GM21737 (cell line): ENCODE results near the gene MAPRE2.

Experiments
- ATAC-seq: cut with Tn5 transposase; IDR thresholded peaks from one replicate; pipeline ENCODE4 v1.9.1; 2021; ENCODE audit warnings: mild to moderate bottlenecking, moderate library complexity; ENCODE audit not compliant: unreplicated experiment

Gene MAPRE2

DNA sequence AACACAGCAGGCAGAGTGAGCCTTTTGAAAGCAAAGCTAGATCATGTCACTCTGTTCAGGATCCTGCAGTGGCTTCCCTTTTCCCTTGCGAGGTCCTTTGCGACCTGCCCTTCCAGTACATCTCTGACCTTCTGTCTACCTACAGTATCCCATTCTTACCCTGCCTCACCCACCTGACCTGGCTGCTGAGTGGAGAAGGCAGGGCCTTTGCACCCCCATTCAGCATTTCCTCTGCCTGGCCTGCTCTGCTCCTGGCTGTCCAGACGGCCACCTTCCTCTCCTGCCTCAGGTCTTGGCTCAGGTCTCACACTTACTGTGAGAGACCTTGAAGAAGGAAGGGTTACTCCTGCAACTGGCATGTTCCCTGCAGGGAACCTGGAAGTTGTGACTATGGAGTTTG, 77.4 kb downstream of the MAPRE2 start:
- ATAC-seq: no peak

DNA sequence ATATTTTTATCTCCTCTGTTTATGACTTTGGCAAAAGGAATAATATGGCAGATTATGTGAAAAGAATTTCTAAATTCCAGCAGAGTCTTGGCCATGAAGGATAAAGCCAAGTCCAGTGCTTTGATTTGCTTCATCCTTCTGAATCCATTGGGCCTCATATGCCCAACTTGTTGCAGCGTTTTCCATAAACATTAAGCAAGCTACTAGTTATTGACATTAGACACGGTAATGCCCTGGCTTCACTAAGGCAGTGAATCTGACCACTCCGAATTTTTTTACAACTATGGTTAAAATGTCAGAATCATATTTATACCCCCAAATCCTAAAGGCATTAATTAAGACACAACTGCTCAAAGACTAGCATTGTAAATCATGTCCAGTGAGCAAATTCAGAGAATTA, 79.8 kb downstream of the MAPRE2 start:
- ATAC-seq: no peak

DNA sequence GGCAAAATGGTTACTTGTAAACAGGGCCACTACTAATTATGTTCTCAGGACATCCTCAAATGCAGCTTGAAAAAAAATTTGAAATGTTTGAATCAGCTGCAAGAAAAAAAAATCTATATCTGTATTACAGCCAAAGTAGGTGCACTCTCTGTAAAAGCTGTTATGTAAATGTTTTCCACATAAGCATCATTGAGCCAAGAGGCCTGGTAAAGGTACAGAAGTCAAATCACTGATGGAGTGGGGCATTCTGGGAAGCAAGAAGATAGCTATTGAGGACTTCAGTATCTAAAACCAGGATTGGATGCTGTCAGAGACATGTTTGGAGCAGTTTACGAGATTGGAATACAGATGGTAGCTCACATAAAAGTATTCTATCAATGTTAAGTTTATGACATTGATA, 80.3 kb downstream of the MAPRE2 start:
- ATAC-seq: no peak

DNA sequence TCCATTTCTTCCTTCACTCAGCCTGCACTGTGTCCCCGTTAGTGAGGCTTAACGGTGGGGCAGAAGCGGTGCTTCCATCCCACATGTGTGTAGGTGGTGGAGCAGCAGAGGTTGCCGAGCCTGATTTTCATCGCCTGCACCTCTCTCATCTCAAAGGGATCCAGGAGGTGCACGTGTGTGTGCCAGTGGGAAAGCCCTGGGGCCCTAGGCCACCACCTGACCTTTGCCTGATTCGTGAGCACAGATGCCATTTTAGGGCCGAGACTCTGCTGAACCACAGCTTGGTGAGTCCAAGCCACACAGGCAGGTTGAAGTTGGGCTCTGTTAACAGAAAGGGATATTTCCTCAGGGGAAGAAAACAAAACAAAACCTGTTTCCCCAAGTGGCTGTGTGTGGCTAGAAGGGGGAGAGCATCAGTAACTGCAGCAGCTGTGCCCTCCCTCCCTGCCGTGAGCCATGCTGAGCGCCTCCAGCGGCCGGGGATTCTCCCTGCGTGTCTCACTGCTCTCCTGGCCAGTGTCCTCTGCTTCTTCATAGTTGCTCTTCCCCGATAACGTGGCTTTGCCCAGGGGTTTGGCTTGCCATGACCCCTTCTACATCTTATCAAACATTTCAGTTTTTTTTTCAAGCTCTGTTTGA, 81.5 kb downstream of the MAPRE2 start:
- peak; percentile 95 for ATAC-seq

DNA sequence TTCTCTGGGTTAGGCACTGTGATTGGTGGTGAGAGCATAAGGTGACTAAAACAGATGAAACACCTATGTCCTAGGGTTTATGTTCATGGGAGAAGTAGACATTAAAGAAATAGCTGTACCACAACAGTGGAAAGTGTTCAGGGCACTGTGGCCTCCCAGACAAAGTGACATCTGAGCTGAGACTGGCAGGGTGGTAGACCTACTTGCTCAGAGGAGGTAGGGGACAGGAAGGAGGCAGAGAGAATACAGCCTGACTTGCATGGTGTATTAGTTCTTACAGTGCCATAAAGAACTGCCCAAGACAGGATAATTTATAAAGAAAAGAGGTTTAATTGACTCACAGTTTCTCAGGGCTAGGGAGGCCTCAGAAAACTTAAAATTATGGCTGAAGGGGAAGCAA, 82.6 kb downstream of the MAPRE2 start:
- no peak for ATAC-seq

DNA sequence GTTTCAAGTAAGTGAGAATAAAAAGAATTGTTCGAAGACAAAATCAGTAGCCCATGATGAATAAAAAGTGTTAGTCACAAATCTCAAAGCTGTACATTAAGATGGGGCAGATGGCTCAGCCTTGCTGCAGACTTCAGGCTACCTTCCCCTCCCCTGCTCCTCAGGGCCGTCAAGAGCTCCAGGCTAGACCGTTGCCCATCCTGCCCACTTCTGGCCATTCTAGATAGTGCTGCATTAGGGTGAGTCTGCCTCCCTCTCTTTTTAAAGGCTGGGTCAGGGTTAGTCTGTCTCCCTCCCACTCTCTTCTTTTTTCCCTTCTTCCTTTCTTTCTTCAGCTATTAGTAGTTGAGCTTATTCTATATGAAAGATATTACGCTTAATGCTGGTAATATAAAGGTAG, 86.0 kb downstream of the MAPRE2 start:
- no peak for ATAC-seq

DNA sequence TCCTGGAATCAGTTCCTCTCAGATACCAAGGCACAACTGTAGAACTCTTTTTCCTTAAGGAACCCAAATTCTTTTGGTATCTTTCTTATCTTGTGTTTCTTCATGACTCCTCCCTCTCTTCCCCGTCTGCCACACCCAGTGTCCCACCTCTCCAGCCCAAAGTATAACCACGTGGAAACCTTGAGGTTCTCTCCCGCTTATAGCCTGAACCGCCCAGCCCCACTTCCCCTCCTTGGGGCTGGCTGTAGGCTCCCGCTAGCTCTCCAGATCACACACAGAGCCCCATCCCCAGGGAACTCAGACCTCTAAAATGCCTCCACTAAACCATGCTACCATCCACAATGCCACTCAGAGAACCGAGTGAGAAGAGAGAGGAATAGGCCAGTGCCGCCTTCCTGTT, 87.5 kb downstream of the MAPRE2 start:
- ATAC-seq: no peak

DNA sequence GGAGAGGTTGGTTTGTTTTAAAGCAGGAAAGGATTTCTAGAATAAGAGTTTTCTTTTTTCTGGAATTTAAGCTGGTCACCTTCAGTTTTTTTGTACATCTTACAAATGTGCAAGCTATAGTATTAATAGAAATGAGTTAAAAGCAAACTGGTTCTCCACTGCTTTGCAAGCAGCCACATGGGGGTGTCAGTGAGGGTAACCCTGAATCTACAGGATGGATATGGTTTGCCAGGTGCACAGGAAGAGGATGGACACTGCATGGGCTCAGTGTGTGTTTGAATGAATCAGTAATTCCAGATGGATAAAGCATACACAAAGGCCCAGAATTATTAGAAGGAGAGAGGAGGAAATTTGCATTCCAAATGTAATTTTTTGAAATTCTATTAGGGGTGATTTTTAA, 89.0 kb downstream of the MAPRE2 start:
- ATAC-seq: no peak

DNA sequence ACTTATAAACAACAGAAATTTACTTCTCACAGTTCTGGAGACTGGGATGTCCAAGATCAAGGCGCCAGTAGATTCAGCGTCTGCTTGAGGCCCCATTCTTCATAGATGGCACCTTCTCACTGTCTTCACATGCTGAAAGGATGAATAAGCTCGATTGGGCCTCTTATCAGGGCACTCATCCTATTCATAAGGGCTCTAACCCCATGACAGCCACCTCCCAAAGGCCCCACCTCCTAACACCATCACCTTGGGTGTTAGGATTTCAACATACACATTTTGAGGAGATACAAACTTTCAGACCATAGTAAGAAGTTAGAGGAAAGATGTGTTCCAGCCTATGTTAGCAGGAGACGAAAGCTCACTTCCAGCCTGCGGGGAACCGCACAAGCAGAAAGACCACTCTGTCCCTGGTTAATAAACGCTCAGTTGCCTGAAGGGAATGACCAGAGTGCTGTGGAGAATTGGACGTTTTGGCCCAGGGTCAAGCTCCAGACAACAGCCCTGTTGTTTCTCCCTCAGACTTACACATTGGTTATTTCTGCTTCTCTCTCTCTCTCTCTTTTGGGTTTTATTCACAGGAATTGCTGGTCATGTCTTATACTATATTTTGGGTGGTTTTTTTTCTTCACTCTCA, 90.3 kb downstream of the MAPRE2 start:
- ATAC-seq: no peak

DNA sequence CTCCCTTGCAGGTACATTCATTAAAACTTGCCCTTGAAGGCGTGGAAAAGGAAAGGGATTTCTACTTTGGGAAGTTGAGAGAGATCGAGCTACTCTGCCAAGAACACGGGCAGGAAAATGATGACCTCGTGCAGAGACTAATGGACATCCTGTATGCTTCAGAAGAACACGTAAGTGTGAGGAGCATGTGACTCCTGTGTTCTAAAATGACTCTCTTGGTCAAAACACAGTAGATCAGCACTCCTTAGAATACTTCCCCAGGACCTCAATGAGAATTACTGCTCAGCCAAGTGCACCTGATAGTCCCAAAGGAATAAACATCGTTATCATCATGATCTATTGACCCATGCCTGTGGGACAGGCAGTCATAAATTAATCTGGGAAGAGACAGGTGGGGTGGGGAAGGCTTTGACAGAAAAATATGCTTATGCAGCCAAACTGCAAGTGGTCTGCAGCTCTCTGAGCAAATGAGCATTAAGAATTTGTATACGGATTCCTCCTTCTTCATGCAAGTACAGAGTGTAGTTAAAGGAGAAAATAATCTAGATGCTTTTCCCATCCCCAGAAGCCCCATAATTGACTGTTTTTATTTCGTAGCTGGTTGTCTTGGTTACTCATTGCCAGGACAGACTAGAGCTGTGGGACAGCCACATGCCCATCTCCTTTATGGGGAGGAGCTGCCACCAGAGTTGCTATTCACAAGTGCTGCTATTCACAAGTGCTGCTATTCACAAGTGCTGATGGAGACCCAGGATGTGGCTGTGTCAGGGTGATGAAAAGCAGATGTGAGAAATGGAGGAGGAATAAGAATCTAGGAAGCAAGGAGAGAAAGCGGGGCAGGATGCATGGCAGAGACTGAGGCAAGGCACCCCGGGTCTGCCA, 91.0 kb downstream of the MAPRE2 start:
- no peak for ATAC-seq

DNA sequence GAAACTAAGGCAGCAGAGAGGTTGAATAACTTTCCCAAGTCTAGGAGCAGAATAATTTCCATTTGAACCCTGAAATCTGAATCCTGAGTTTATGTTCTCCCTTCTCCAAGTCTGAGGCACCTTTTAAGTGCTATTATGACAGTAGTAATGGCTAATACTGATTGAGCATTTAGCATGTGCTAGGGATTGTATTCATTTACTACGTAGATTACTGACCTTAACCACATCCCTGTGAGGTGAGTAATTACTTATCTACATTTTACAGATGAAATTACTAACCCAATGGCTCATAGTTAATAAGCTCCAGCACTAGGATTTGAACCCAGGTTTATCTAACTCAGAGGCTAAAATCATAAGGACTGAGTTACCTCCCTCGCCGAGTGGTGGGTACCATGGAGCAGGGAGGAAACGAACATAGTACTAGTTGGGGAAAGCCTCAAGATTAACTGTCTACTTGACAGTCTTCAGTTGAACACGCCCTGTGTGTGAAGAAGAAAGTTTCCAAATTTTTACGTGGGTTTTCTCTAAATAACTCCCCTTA, 93.0 kb downstream of the MAPRE2 start:
- no peak for ATAC-seq

DNA sequence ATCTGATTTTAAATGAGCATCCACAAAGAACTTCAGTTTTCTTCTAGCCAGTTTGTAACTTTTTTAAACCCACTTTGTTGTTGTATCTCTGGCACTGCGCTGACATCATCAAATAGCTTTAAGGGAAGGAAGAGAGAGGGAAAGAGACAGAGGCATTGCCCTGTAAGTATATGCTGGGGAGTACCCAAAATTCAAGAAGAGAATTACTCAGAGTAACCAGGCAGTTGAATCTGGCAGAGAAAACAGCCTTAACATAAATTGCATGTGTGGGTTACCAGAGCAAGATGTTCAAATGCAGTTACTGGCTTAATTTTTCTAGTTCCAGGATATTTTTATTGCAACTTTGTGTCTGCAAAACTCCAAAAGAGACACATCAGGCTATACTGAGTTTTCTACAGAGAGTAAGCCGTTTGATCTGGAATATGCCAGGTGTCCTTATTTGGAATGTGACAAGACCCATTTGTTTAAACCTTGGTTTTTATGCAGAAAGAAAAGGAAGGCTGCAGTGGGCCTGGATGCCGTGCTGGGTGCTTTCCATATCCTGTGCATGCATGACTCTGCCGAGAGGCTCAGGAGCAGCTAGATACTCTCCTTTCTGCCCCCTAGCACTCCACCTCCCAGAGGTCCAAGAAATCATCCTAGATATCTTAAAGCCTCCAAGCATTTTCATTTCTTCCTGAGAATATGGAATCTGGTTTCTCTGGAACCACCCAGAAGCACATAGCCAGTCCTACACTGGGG, 93.7 kb downstream of the MAPRE2 start:
- ATAC-seq: no peak

DNA sequence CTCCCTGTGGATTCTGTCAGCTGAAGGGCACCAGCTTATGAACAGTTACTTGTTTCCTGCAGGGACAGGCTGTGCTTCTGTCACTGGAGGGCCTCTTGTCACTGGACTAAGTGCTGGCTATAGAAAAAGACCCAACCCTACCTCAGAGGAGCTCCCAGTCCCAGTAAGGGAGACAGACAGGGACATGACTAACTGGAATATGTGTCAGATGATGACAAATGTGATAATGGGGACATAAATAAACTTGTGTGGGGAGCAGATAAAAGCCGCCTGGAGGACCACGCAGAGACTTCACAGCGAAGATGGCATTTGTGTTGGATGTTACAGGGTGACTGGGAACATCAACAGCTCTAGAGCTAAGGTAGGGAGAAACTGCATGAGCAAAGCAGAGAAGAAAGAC, 95.0 kb downstream of the MAPRE2 start:
- no peak for ATAC-seq

DNA sequence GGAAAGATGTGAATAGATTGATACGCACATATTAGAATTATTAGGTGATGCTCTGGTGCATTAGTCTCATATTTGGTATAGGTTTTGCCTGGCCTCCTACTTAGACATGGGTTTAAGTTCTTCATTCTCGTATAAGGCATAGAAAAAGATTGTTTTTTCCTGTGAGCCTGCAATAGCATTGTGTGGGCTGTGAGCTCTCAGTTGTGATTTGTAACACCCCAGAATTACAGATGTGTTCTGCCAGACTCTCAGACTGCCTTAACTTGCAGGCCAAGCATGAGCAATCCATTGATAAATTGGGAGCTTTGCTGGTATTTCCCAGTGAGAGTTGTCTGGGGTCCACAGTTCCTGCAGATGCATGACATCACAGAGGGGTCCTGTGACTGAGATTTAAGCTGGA, 95.7 kb downstream of the MAPRE2 start:
- ATAC-seq: no peak

DNA sequence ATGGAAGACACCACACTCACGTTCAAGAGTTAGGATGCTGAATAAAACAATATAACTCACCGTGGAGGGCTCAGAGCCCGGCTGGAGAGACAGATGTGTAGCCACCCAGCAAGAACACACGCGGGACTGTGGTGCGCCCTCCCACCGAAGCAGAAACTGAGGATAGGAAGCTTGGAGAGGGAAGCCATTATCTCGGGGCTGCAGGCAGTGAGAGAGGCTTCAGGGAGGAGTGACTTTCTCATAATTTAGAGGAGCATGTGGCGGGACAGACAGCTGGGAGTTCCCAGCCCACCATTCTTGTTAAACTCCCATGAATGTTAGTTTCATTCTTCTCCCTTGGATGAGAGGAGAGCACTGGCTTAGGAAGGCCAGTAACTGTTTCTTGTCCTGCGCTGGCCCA, 96.4 kb downstream of the MAPRE2 start:
- no peak for ATAC-seq

DNA sequence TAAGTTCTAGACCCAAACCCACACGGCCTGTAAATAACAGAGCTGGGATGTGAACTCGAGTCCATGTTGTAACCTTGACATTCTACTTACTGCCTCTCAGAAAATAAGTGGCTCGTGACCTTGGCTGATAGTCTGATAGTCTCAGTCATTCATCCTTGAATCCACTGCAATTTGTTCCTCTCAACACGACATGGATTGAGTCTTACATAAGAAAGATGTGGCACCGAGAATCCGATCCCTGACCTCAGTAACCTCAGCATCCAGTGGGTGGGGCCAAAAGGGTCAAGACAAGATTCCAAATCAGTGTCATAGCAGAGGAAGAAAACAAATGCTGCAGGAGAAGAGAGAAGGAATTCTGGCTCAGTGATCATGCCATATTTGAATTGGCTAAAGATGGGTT, 97.6 kb downstream of the MAPRE2 start:
- no peak for ATAC-seq

DNA sequence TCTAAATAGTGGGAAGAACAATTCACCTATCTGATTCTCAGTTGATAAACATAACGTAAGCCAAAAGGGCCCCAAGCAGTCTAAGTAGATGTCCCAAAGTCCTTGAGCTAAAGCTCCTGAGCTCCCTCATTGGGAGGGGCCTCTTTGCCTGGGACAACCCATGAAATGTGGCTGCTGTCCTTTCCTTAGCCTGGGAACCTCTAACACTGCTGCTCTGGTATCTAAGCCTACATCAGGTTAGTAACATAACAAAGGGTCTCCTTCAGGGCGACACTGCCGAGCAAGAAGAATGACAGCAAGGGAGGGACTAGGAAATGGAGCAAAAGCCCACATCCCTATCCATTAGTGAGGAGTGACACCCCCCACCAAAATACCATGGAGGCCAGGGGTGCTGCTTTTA, 98.3 kb downstream of the MAPRE2 start:
- no peak for ATAC-seq

DNA sequence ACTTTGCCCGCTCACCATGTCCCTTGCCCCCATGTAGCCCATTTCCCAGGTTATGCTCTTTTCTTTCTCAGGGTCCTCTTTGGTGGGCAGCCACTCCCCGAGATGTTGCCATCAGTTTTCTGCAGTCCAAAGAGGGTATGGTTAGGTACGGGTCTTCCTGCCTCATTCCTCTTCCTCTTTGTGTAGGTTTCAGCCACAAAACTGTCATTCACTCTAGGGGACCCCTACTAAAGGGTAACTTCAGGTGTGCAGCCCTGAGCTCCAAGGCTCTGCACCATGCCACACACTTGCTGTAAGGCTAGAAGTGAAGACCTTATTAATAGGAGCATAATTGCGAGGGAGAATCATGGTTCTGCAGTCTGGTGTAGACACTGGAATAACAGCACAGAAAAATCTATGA, 99.9 kb downstream of the MAPRE2 start:
- ATAC-seq: no peak

DNA sequence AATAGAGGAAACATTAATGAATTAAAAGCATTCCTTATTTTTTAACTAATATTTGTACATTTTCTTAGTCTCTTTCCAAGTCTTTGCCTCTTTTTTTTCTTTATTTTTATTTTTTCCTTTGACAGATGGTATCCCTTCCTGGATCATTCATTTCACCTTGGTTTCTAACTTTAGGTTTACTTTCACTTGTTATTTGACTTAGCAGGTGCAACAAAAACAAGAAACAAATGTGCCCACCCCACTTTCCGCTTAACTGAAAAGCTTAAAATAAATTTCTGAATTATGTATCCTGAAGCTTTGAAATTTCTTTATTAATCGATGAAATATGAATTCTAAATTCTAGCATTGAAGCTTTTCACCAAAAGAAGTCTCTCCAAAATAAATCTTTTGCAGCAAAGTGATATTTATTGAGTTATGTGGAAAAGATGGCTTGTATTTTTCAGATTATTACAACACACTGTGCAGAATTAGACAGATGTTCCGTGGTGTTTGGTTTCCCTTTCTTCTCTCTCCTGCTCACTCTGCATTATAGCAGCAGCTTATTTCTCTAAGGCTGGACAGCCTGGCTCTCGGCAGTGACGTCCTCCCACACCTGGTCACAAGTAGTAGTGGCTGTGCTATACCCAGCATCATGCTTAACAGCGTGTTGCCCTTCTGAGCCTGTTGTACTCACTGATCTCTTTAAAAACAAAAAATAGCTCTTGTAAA, 100.5 kb downstream of the MAPRE2 start:
- ATAC-seq: no peak

DNA sequence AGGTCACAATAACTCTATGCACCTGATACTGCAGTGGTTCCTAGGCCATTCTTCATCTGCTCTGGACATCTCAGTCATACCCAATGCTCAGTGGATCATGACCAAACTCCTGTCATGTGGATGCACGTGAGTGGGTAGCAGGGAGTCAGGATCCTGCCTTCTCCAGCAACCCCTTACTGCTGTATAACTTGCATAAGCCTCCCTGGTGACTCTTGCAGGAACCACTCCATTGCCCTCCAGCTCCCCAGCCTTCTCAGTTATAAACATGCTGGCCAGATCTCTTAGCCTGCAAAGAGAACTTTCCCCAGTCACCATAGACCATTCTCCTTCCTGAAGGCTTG, 101.0 kb downstream of the MAPRE2 start:
- ATAC-seq: no peak
